ENCODE data around the gene C16orf87.

DNA sequence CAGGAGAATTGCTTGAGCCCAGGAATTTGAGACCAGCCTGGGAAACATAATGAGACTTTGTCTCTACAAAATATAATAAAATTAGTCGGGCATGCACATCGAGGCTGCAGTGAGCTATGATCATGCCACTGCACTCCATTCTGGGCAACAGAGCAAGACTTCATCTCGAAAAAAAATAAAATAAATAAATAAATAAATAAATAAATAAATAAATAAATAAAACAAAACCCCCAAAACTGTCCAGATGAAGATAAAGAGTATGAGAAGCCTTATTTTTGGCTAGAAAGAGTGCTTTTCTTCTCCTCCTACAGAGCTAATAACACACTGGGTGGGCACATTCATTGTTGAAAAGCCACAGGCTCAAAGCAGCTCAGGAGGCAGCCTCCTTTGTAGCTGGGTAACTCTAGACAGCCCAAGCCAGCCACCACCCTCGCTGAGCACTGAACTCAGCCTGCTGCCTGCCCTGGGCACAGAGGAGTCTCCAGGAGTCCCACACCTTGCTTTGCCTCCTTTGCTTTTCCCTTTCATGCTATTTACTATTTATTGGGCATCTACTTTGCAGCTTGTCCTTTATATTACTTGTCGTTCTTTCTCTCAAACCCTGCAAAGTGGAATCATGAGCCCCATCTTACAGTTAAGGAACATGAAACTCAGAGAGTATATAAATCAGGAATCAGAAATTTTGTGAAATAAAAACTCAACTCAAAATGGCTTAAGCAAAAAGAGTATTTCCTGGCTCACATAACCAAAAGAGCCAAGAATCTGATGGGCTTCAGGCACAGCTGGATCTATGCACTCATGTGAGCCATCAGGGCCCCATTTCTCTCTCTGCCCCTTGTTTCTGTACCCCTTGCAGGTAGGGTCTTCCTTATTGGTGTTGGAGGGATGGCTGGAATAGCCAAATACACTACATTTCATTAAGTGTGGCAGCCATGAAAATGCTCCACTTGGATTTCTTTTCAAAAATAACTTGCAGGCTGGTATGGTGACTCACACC, 18.1 kb upstream of the C16orf87 start:
- TF ChIP-seq, protein P1, sequence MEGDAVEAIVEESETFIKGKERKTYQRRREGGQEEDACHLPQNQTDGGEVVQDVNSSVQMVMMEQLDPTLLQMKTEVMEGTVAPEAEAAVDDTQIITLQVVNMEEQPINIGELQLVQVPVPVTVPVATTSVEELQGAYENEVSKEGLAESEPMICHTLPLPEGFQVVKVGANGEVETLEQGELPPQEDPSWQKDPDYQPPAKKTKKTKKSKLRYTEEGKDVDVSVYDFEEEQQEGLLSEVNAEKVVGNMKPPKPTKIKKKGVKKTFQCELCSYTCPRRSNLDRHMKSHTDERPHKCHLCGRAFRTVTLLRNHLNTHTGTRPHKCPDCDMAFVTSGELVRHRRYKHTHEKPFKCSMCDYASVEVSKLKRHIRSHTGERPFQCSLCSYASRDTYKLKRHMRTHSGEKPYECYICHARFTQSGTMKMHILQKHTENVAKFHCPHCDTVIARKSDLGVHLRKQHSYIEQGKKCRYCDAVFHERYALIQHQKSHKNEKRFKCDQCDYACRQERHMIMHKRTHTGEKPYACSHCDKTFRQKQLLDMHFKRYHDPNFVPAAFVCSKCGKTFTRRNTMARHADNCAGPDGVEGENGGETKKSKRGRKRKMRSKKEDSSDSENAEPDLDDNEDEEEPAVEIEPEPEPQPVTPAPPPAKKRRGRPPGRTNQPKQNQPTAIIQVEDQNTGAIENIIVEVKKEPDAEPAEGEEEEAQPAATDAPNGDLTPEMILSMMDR (IDR thresholded peaks at IDR 0.05) = no peak
- TF ChIP-seq POLR2A (IDR thresholded peaks at IDR 0.05) = no peak
